B cell (primary cell): Measurements from ENCODE around the gene TSPAN5.

Experiments
- CTCF ChIP-seq: fragments of 200-600 bp; IDR thresholded peaks from one replicate; pipeline ENCODE4 v1.8.0; 2022; ENCODE audit warnings: antibody characterized with exemption, mild to moderate bottlenecking
- EZH2 ChIP-seq: IDR thresholded peaks from 2 replicates; pipeline ENCODE4 v1.6.1; 2012; ENCODE audit warnings: borderline replicate concordance, low read depth, mild to moderate bottlenecking, moderate library complexity, low read length; ENCODE audit not compliant: insufficient read depth, poor library complexity, severe bottlenecking

GRCh38 chr4:98687876-98688275 is 29.5 kb upstream of the TSPAN5 start:
- TF ChIP-seq CTCF (no peak), EZH2 (no peak)
